ENCODE measurements around the gene ZFHX3.

Gene ZFHX3

GRCh38 chr16:72969812-72970211, 78.1 kb downstream of the ZFHX3 start:
- DNase-seq = no peak

DNA sequence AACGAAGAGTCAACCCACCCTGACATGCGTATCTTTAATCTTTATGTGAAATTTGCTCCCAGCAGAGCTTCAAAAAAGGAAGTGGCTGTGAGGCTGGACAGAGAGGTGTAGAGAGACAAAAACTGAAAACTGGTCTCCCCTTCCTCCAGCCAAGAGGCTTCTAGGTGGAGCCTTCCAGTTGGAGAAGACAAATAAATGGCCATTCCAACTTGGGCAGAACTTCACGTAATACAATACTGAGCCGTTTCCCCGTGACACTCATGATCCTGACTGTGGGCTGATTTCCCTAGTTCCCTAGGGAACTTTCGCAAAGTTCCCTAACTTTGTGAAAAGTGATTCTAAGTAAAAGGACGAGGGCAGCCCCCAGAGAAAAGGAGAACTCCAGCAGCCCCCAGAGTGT, 78.8 kb downstream of the ZFHX3 start:
- DNase-seq = no peak

DNA sequence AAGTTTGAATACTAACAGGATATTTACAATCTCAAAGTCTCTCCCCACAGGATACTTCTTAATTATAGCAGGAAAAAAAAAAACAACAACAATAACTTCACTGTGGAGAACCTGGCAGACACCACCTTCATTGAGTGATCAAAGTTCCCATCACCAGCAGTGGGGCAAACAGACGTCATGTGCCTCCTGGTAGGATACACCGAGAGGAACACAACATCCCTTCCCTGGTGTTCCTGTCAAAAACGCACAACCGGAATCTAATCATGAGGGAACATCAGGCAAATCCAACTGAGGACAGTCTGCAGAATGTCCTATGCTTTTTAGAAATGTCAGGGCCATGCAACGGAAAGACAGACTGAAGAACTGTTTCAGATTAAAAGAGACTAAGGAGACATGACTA, 80.0 kb downstream of the ZFHX3 start:
- DNase-seq = no peak

- no peak for DNase-seq
These were observed 84.2 kb downstream of the ZFHX3 start for GRCh38 chr16:72963533-72964315.

- no peak for DNase-seq
These were observed 85.6 kb downstream of the ZFHX3 start for GRCh38 chr16:72962347-72962746.

GRCh38 chr16:72961863-72962262, 86.1 kb downstream of the ZFHX3 start:
- DNase-seq = no peak

GRCh38 chr16:72961115-72961832, 86.7 kb downstream of the ZFHX3 start:
- DNase-seq = no peak

GRCh38 chr16:72960101-72960500, 87.8 kb downstream of the ZFHX3 start:
- no peak for DNase-seq

DNA sequence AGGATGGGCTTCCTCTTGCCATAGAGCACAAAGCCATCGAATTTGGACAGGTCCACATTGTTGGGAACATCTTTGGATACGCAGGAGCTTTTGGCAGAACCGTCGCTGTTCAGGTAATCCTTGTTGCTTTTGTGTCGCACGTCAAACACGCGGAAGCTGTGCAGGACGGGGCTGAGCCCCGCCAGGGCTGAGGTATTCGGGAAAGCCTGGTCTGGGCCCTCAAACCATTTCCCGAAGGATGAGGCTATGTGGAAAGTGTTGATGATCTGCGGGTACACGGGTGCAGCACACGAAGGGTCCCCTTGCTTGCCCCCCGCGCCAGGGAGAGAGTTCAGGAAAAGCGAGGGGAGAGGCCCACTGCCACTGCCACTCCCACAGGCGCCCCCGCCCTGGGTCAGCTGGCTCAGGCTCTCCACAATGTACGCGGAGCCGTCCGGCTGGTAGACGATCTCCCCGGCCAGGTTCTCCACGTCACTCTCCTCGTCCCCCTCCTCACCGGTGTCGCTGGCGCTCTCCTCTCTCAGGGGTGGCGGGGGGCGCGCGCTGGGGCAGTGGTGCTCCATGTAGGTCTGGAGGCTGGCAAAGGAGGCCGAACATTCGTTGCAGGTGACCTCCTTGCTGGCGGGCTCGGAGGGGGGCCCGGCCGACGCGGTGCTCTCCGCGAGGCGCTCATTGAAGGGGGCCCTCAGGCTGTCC, 88.5 kb downstream of the ZFHX3 start:
- DNase-seq = no peak

- DNase-seq = no peak
These were observed 89.3 kb downstream of the ZFHX3 start for GRCh38 chr16:72958522-72959076.

- DNase-seq = no peak
These were observed 90.3 kb downstream of the ZFHX3 start for GRCh38 chr16:72957303-72958277.

DNA sequence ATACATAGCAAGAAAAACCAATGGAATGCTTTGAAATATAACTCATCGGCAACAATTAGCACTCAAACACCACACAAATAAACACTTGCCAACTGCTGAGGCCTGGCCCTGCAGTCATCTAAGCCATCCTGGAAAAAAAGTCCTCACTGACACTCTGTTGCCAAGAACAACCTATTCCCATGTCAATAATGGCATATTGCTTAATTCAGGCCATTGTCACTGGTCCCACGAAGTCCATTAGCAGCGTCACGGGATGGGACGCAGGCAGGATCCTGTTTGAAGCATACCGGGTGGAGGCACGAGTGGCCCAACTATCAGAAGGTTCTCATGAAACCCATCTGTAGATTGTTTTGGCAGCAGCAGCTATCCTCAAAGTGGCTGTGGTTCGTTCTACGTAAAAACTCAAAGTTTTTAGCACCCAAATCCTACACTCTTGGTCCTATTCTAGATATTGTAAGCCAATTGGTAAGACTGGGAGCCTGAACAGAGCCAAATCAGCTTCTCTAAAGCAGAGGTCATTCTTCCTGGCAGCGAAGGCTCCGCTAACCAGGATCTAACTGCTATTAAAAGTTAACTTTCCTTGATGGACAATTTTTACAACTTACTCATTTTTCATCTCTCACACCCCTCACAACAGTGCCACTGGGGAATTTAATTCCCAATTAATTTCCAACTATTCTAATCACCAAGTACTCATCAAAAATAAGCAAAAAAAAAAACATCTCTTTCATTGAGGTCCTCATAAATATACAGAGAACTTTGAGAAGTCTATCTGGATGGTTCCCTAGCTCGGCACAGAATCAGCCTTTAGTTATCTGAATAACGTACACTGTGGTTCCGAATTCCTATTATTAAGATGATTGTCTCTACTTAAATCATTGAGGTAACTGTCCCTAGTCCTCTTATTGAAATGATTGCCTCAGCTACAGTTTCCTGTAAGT, 91.5 kb downstream of the ZFHX3 start:
- DNase-seq = no peak

DNA sequence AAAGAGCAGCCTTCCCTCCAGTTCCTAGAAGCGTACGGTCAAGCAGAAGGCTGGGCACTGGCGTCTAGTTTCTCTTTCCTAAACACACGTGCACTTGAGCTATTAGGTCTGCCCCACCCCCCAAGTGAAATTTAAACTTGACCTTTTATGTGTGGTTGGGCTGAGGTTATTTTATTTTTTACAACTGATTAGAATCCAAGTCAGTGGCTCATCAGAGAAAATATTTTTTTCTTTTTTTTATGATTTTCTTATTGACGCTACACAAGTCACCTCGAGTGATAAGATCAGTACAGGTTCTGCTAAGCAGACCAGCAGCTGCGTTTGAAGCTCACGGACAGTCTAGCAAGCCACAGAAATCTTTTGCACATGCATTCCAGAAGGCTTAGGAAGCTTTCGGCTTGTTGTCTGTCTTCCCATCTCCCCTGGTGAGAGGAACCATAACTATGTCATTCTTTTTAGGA, 95.1 kb downstream of the ZFHX3 start:
- no peak for DNase-seq

- no peak for DNase-seq
These were observed 95.5 kb downstream of the ZFHX3 start for GRCh38 chr16:72952404-72952803.

DNA sequence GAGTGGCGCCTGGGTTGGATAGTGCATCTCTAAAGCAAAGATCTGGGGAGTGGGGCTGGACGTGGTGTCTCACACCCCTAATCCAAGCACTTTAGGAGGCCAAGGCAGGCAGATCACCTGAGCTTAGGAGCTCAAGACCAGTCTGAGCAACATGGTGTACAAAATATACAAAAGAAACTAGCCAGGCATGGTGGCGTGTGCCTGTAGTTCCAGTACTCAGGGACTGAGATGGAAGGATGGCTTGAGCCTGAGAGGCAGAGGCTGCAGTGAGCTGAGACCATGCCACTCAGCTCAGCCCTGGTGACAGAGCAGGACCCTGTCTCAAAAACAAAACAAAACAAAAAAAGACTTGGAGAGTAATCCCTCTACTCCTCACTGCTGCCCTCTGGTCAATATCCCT, 96.0 kb downstream of the ZFHX3 start:
- no peak for DNase-seq

- no peak for DNase-seq
These were observed 97.3 kb downstream of the ZFHX3 start for GRCh38 chr16:72950669-72951068.

- DNase-seq = no peak
These were observed 99.6 kb downstream of the ZFHX3 start for GRCh38 chr16:72948238-72948829.

- no peak for DNase-seq
These were observed 100.3 kb downstream of the ZFHX3 start for GRCh38 chr16:72947379-72948237.

- no peak for DNase-seq
These were observed 101.3 kb downstream of the ZFHX3 start for GRCh38 chr16:72946474-72947194.
